C4-2B (cell line): ENCODE data around the gene SASH1.

Source experiments
- H3K27ac ChIP-seq: fragments of 450-650 bp; 2 replicates; pipeline ENCODE4 v1.5.1; 2017
- ZFX ChIP-seq: fragments of 450-650 bp; IDR thresholded peaks from 2 replicates; pipeline ENCODE4 v1.6.1; 2017
- TF ChIP-seq, protein P1 (sequence below): fragments of 450-650 bp; conservative IDR thresholded peaks from 2 replicates; pipeline ENCODE4 v1.5.1; 2017; ENCODE audit warnings: mild to moderate bottlenecking

The SASH1 gene

DNA sequence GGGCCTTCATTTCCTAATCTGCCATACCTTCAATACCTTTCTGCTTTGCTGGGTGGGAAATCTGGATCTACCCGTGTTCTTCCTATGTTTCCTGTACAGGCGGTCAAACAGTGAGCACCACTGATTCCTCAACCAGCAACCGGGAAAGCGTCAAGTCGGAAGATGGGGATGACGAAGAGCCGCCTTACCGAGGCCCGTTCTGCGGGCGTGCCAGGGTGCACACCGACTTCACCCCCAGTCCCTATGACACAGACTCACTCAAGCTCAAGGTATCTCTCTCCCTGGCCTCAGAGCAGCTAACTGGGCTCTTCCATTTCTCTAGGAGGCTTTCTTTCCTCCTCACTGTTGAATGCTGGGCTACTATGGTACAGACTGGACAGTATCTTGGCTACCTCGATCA, 190.1 kb downstream of the SASH1 start:
- no peak overlapping the region for H3K27ac ChIP-seq
- TF ChIP-seq ZFX: no peak
- TF ChIP-seq, protein P1, sequence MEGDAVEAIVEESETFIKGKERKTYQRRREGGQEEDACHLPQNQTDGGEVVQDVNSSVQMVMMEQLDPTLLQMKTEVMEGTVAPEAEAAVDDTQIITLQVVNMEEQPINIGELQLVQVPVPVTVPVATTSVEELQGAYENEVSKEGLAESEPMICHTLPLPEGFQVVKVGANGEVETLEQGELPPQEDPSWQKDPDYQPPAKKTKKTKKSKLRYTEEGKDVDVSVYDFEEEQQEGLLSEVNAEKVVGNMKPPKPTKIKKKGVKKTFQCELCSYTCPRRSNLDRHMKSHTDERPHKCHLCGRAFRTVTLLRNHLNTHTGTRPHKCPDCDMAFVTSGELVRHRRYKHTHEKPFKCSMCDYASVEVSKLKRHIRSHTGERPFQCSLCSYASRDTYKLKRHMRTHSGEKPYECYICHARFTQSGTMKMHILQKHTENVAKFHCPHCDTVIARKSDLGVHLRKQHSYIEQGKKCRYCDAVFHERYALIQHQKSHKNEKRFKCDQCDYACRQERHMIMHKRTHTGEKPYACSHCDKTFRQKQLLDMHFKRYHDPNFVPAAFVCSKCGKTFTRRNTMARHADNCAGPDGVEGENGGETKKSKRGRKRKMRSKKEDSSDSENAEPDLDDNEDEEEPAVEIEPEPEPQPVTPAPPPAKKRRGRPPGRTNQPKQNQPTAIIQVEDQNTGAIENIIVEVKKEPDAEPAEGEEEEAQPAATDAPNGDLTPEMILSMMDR: no peak

DNA sequence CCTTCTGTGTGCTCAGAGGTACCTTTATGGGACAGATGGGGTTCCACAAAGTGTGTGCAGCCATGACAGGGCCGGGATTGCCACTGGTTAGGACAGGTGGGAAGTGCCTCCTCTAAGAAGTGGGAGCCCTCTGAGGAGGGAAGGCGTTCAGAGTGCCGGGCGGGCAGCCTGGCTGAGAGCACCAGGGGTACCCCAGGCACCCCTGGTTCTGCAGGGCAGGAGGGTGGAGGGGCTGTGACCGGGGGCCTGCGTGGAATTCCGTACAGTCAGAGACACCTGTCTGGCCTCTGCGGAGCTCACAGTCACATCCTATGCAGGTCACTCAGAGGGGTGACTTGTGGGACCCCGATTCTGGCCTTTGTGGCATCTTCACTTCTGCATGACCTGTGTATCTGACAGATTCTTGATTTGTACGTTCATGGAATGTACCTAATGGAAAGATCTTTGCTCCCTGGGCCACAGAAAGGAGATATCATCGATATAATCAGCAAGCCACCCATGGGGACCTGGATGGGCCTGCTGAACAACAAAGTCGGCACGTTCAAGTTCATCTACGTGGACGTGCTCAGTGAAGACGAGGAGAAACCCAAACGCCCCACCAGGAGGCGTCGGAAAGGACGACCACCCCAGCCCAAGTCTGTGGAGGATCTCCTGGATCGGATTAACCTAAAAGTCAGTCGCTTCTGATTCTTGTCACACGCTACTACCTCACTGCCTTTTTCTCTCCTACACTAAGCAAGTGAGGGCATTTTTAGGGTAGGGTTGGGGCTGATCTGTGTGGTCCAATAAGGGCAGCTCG, 190.9 kb downstream of the SASH1 start:
- no peak overlapping the region for H3K27ac ChIP-seq
- no peak for TF ChIP-seq ZFX
- TF ChIP-seq, protein P1: no peak

DNA sequence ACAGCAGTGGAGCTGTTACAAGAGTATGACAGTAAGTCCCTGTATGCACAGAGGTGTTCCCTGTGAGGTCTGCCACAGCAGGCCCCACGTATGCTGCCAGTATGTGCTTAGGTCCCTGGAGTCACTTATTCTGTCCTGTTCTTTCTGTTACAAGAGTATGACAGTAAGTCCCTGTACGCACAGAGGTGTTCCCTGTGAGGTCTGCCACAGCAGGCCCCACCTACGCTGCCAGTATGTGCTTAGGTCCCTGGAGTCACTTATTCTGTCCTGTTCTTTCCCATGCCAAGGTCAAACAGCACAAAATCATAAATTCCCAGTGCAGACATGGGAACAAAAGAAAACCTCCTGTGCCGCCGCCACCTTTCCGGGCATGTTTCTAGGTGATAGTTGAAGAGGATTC, 192.2 kb downstream of the SASH1 start:
- TF ChIP-seq, protein P1: no peak
- no peak for TF ChIP-seq ZFX
- H3K27ac ChIP-seq: no peak overlapping the region

DNA sequence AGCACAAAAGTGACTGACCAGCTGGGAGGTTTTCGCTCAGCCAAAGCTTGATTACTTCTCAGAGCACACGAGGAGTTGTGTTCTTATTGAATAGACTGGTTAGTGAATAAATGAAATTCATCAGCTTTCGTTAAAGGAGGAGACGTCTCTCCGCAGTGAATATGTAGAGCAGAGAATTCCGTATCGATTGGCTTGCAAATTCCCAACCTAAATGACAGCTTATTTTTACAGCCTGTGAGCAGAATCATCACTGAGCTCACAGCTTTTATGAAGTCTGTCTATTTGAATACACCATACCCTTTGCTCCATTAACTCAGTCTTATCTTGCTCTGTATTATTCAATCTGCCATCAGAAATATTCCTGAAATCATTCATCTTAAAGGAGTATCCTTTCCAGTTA, 192.7 kb downstream of the SASH1 start:
- TF ChIP-seq, protein P1: no peak
- no peak for TF ChIP-seq ZFX
- no peak overlapping the region for H3K27ac ChIP-seq

DNA sequence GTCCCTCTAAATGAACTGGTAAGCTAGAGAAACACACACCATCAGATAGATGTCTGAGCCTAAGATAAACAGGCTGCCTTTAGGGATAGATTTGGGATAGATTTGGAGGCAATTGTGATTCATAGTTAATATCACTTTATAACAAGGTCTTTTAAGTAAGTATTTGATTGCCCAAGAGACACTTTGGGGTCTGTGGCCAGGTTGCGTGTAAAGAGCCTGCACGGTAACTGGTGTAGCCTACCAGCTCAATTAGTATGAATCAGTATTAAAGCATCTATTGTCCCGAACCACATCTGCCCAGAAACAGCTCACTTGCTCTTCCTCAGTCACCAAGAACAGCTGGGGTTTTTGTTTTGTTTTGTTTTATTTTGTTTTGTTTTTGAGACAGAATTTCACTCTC, 193.3 kb downstream of the SASH1 start:
- TF ChIP-seq ZFX: no peak
- TF ChIP-seq, protein P1: no peak

DNA sequence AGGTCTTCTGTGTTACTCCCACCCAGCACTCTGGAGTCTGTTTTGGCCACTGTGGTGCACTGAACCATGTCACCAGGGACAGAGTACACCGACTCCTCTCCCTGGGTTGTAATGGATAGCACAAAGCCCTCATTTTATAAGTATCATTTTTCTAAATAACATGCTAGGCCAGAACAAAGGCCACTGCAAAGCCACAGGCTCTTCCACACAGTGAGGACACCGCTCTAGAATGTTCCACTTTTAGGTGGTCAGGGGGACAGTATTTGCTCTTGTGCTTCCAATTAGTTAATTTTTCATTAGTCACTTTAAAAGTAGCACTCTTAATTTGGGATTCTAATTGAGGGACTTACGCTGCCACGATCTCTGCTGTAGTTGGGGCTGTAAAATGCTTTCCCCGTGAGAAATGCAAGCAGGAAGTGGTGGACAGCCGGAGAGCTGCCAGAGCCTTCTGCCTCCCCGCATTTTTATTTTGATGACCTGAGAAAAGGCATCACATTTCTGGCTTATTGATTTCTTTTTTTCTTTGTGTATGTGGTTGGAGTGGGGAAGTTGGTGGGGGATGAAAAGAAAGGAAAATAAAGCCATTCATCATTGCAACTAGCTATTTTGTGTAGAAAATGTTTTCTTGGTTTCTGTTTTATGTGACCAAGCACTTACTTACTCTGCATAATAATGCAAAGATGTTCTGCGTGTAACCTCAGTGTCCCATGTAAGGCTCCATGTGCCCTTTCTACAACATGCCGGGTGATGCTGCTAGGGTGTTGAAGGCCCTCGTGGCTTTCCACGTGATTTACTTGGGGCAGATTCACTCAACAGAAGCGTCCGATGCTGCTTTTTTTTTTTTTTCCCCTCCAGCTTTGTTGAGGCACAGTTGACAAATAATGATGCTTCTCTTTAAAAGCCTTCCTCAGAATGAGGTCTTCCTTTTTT, 195.9 kb downstream of the SASH1 start:
- no peak overlapping the region for H3K27ac ChIP-seq
- TF ChIP-seq, protein P1: no peak
- no peak for TF ChIP-seq ZFX

More for the DNA sequence above, 193.3 kb downstream of the SASH1 start:
- H3K27ac ChIP-seq: no peak overlapping the region

DNA sequence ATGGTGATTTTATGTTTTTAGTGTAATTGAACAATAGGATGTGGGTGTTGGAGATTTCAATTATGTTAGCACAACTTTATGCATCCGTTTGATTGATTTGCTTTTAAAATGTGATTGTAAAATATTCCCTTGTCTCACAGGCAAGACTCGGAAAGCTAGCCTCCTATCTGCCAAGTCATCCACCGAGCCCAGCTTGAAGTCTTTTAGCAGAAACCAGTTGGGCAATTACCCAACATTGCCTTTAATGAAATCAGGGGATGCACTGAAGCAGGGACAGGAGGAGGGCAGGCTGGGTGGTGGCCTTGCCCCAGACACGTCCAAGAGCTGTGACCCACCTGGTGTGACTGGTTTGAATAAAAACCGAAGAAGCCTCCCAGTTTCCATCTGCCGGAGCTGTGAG, 200.9 kb downstream of the SASH1 start:
- TF ChIP-seq, protein P1: no peak
- no peak overlapping the region for H3K27ac ChIP-seq
